HCEC 1CT (cell line): Measurements from ENCODE around the gene PNMT.
A peak's percentile ranks its signal among the peaks of the same experiment; 100 is the strongest.

Experiments
- DNase-seq: peaks from one replicate; pipeline ENCODE4 v3.0.0-alpha.2; 2017

Gene PNMT, protein sequence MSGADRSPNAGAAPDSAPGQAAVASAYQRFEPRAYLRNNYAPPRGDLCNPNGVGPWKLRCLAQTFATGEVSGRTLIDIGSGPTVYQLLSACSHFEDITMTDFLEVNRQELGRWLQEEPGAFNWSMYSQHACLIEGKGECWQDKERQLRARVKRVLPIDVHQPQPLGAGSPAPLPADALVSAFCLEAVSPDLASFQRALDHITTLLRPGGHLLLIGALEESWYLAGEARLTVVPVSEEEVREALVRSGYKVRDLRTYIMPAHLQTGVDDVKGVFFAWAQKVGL

DNA sequence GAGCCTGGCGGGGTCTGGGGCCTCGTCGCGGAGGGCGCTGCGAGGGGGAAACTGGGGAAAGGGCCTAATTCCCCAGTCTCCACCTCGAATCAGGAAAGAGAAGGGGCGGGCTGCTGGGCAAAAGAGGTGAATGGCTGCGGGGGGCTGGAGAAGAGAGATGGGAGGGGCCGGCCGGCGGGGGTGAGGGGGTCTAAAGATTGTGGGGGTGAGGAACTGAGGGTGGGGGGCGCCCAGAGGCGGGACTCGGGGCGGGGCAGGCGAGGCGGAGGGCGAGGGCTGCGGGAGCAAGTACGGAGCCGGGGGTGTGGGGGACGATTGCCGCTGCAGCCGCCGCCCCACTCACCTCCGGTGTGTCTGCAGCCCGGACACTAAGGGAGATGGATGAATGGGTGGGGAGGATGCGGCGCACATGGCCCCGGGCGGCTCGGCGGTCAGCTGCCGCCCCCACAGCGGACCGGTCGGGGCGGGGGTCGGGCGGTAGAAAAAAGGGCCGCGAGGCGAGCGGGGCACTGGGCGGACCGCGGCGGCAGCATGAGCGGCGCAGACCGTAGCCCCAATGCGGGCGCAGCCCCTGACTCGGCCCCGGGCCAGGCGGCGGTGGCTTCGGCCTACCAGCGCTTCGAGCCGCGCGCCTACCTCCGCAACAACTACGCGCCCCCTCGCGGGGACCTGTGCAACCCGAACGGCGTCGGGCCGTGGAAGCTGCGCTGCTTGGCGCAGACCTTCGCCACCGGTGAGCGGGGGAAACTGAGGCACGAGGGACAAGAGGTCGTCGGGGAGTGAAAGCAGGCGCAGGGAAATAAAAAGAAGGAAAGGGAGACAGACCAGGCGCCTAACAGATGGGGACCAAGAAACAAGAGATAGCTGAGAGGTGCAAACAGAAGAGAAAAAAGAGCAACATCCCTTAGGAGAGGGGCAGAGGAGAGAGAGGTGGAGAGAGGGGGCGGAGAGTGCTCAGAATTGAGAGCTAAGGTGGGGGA lies at the start of gene PNMT:
Gene PNMT, plus strand, starts transcription at position 509 of the 980 bp plus-strand sequence. Its CDS starts 23 bp downstream, at position 532.
- no peak for DNase-seq

DNA sequence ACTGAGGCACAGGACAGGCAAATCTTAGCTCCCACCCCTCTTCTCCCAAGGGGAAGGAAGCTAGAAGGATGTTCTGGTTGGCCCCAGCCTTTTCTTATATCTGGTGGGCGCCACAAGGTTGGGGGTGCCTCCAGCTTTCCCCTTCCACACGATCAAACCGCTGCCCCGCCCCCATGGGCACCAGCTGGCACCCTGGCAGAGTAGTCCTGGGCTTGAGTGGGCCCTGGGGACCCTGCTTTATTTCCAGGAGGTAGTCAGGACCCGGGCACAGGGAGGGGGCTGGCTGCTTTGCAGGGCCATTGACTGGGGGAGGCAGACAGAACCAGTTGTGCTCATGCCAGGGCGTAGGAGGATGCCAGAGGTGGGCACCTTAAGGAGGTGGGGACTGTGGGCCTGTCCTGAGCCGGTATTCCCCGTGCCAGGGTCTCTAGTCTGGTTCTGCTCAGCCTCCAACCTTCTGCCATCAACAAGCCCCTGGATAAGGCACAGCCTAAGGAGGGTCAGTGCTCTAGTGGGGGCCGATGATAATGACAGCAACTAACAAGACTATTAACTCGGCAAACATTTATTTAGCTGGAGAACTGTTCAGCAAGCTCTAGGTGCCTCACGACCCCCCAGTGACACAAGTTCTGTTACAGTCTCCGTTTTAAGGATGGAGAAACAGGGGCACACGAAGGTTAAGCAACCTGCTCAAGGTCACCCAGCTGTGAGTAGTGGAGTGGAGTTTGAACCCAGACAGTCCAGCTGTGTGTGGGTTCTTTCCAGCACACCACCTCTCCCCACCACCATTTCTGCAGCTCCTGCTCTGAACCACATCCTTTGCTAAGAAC lies 49.1 kb upstream of the PNMT start:
- no peak for DNase-seq

- no peak for DNase-seq
Measured at GRCh38 chr17:39619786-39620101, 48.5 kb upstream of the PNMT start.

DNA sequence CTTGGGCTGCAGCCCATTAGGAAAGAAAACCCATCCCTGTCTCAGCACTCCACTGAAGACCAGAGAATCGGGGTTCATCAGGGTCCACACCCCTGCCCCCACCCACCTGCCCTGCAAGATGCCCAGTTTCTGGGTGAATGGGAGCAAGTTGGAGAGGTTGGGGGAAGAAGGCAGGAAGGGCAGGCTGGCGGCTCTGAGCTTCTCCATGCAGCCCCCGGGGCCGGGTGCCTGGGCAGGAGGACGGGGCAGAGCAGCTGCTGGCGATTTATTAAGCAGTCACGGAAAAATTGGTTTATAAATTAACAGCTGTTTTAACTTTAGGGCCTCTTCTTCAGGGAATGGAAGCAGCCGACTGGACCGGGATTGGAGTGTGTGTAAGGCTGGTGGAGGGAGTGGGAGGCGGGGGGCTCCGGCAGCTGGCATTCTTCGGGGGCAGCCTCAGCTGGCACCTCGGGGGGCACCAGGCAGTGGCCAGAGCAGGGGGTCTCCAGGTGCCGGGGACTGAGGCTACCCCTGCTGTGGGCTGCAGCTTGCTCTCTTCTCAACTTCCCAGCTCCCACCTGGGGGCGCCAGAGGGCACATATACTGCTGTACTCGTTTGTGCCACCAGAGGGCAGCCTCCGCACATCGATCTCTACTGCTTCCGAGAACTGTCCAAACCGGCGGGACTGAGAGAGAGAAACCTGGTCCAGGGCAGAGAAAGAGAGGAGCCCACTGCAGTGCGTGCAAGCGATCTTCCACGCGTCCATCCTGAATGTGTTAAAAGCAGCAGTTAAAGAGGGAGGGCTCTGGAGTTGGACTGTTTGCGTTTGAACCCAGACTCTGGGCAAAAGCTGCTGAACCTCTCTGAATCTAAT lies 46.5 kb upstream of the PNMT start:
- peak; percentile 55 for DNase-seq

DNA sequence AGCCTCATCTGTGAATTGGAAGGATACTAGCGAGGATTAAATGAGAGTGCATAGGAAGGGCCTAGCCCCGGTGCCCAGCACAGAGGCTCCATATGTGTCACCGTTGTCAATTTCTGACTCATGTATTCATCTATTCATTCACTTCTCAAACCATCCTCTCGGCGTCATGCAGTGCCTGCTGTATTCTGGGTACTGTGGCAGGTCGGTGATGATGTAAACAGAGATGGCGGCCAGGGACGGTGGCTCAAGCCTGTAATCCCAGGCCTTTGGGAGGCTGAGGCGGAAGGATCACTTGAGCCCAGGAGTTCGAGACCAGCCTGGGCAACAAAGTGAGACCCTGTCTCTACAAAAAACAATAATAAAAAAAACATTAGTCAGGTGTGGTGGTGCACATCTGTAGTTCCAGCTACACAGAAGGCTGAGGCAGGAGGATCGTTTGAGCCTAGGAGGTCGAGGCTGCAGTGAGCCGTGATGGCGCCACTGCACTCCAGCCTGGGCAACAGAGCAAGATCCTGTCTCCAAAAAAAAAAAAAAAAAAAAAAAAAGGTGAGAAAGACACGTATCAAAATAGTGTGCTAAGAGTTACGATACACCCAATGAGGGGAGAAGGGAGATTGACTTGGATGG lies 45.8 kb upstream of the PNMT start:
- no peak for DNase-seq

- peak; percentile 45 for DNase-seq
Measured at GRCh38 chr17:39623356-39623950, 44.8 kb upstream of the PNMT start.

DNA sequence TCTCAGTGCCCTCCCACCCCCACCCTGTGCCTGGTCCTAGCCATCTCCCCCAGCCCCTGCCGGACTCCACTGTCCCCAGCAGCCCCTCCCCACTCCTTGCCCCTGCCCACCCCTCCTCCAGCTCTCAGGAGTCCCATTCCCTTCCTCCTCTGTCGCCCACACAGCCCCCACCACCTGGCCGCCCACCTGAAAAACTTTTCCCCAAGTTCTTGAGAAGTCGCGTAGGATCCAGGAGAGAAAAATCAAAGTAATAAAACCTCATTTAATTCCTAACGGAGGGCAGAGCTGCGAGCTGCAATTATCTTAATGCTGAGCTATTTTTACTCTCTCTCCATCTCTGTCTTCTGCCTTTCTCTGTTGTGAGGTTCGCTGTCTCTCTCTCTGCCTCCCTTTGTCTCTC lies 43.9 kb upstream of the PNMT start:
- DNase-seq, result no peak

- DNase-seq, result no peak
Measured at GRCh38 chr17:39625198-39625785, 43.0 kb upstream of the PNMT start.

DNA sequence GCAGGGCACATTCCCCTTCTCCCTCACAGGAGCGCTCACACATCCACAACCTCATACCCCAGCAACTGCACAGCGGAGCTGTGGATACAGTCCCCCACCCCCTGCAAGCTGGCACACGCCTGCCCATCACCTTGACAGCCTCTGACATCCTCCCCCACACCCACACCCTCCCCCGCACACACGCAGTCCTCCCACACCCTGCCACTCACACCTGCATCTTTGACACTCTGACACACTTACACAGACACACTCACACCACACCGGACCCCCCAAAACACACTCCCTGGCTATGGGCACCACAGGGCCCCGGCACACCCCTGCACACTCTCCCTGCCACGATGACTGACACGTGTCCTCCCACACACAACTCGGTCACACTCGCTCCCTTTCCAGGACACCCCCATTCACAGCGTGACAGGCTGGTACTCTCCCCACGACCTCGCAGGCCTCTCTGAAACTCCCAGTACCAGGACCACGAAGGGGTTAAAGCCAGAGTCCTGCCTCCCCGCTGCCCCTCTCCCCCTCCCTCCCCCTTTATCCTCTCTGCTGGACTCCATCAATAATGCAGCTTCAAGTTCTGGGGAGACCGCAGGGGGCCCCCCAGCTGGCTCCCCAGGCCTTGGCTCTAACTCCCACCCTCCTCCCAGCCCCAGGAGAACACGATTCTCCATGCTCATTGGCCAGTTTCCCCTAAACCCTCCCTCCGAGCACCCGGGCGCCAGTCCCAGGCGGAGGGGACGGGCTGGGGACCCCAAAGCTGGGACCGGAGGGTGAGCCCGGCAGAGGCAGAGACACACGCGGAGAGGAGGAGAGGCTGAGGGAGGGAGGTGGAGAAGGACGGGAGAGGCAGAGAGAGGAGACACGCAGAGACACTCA lies 41.8 kb upstream of the PNMT start, which contains the start of gene PPP1R1B:
Gene PPP1R1B, plus strand, starts transcription at position 782 of the 876 bp plus-strand sequence. CDS start 441 bp downstream, outside the sequence.
- no peak for DNase-seq

DNA sequence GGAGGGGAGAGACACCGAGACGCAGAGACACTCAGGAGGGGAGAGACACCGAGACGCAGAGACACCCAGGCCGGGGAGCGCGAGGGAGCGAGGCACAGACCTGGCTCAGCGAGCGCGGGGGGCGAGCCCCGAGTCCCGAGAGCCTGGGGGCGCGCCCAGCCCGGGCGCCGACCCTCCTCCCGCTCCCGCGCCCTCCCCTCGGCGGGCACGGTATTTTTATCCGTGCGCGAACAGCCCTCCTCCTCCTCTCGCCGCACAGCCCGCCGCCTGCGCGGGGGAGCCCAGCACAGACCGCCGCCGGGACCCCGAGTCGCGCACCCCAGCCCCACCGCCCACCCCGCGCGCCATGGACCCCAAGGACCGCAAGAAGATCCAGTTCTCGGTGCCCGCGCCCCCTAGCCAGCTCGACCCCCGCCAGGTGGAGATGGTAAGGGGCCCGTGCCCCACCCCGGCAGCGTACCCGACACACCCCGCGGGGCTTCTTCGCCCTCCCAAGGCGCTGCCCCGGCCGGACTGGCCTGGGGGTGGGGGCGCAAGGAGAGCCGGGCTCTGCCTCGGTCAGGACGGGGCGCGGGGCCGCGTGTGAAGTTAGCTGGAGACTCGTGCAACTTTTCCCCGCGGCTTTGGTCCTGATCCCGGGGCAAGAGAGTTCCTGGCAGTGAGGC lies 41.1 kb upstream of the PNMT start:
- no peak for DNase-seq

DNA sequence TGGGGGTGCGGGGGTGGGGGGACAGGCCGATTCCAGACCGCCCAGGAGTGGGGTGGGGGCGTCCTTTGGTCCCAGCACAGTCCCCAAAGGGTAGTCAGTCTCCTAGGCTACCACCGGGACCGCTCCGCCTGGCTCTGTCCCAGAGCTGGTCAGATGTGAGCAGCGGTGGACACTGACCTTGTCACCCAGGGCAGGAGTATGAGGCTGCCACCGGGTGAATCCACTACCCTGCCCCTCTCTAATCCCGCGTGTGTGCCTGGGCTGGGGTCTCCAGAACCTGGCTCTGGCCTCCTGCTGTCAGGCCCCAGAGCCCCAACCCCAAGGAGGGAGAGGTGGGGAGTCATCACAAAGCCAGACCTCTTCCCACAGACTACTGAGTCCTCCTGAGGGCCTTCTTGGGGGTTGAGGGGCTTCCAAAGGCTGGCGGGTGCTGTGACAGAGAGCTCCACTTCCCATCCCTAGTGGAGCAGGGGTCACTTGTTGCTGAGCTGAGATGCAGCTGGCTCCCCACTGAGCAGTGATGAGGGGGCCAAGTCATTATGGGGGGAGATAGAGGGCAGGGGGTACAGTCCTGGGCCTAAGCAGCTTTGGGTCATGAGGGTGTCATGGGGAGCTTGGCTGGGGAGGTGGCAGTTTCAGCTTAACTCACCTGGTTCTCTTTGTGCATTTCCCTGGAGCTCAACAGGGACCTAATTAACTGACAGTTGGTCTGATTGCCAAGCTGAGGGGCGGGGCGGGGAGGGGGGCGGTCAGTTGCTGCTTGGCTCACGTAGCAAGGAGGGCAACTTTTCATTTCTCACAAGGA lies 40.3 kb upstream of the PNMT start:
- DNase-seq, result no peak

DNA sequence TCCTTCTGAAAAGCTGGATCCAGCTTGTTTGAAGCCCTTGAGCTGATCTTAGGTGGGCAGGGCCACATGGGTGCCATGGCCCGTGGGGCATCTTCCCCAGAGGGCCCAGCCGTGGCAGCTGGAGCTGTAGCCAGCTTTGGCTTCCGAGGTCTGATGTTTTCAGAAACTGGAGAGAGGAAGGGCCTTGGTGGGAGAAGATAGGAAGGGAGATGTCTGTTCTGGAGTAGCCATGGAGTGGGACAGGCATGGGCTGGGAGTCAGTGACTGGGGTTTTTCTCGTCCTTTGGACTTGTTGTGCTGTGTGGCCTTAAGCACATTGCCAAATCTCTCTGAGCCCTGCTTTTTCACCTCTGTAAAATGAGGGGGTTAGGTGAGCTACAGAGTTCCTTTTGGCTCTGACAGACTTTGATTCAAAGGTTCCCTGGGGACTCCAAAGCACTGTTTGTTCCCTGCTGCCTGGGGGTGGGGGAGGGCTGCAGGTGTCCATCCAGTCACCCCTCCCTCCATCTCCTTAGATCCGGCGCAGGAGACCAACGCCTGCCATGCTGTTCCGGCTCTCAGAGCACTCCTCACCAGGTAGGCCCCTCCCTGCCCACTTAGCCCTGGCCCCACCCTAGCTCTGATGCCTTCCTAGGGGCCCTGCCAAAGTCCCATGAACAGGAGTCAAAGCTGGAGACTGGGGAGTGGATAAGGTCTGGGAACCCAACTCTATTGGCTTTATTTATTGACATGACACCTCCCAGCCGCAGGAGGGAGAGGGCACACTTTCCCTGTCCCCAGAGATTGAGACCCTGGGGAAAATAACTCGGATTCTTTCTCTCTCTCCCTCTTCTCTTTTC lies 39.4 kb upstream of the PNMT start:
- DNase-seq, result no peak

- DNase-seq, result no peak
Measured at GRCh38 chr17:39629494-39629880, 38.8 kb upstream of the PNMT start.

- DNase-seq, result no peak
Measured at GRCh38 chr17:39629898-39630297, 38.4 kb upstream of the PNMT start.

GRCh38 chr17:39631403-39631802 lies 36.9 kb upstream of the PNMT start:
- DNase-seq, result no peak

- DNase-seq, result no peak
Measured at GRCh38 chr17:39632153-39632941, 35.9 kb upstream of the PNMT start.
